HEK293 (cell line): ENCODE results near the gene MAP3K6.

ENCODE experiments used
- CTCF ChIA-PET: fragments of 350-600 bp; formaldehyde crosslinking; extraction: SDS; loops from one replicate; lab custom pipeline; 2021; ENCODE audit warnings: antibody characterized with exemption; lab: Yijun Ruan, JAX
- POLR2A ChIA-PET: fragments of 300-600 bp; formaldehyde crosslinking; extraction: SDS; loops from one replicate; lab custom pipeline; 2020; ENCODE audit warnings: antibody characterized with exemption, inconsistent platforms; lab: Yijun Ruan, JAX
- H3K27ac ChIP-seq: fragments of 200-500 bp; sonication (Bioruptor generic); 2 replicates; pipeline ENCODE4 v1.5.1; 2014; ENCODE audit warnings: low read depth, low read length, control low read depth, inconsistent platforms; ENCODE audit errors: extremely low read depth
- H3K36me3 ChIP-seq, 2 experiments: fragments of 200-500 bp in 1 of 2; sonication (Bioruptor generic) in 1 of 2; 1 replicate in 1 of 2; 2 replicates in 1 of 2; pipeline ENCODE4 v1.5.1; 2014 to 2017; ENCODE audit warnings: inconsistent platforms in 2 of 2, low read length in 2 of 2; ENCODE audit not compliant: control insufficient read depth in 2 of 2, insufficient read depth in 1 of 2
- H3K4me1 ChIP-seq: fragments of 200-500 bp; sonication (Bioruptor generic); 2 replicates; pipeline ENCODE4 v1.5.1; 2014; ENCODE audit warnings: mild to moderate bottlenecking, low read length, inconsistent platforms; ENCODE audit not compliant: control insufficient read depth, insufficient read depth
- H3K4me3 ChIP-seq: 2 replicates; pipeline ENCODE4 v1.5.1; 2011; ENCODE audit warnings: low read depth, mild to moderate bottlenecking, control low read depth, low read length, moderate library complexity
- H3K9me3 ChIP-seq: fragments of 200-500 bp; sonication (Bioruptor generic); 2 replicates; pipeline ENCODE4 v1.5.1; 2014; ENCODE audit warnings: low read depth, low read length, inconsistent platforms; ENCODE audit not compliant: control insufficient read depth, insufficient read depth
- HOXD13 ChIP-seq: sonication (generic); formaldehyde crosslinking; IDR thresholded peaks from 2 replicates; pipeline ENCODE4 v1.8.0; 2022; ENCODE audit warnings: missing genetic modification reagents, borderline replicate concordance
- KLF17 ChIP-seq: fragments of 450-650 bp; formaldehyde crosslinking; IDR thresholded peaks from 2 replicates; pipeline ENCODE4 v1.5.1; 2016; ENCODE audit warnings: missing biosample characterization, missing genetic modification characterization
- OSR2 ChIP-seq: fragments of 450-650 bp; formaldehyde crosslinking; IDR thresholded peaks from 2 replicates; pipeline ENCODE4 v1.5.1; 2016; ENCODE audit warnings: missing biosample characterization, missing genetic modification characterization
- SETDB1 ChIP-seq: IDR thresholded peaks from one replicate; pipeline ENCODE4 v1.6.1; 2017; ENCODE audit warnings: mild to moderate bottlenecking, low read length, moderate library complexity, mixed read lengths; ENCODE audit not compliant: insufficient read length
- SP2 ChIP-seq: fragments of 450-650 bp; formaldehyde crosslinking; IDR thresholded peaks from 2 replicates; pipeline ENCODE4 v1.5.1; 2016; ENCODE audit warnings: missing biosample characterization, missing genetic modification characterization
- SP7 ChIP-seq: fragments of 450-650 bp; formaldehyde crosslinking; IDR thresholded peaks from 2 replicates; pipeline ENCODE4 v1.5.1; 2016; ENCODE audit warnings: missing biosample characterization, missing genetic modification characterization
- ZBTB10 ChIP-seq: fragments of 450-650 bp; formaldehyde crosslinking; IDR thresholded peaks from 2 replicates; pipeline ENCODE4 v1.5.1; 2016; ENCODE audit warnings: missing biosample characterization, missing genetic modification characterization
- ZBTB17 ChIP-seq: fragments of 450-650 bp; formaldehyde crosslinking; IDR thresholded peaks from 2 replicates; pipeline ENCODE4 v1.5.1; 2016; ENCODE audit warnings: missing biosample characterization, missing genetic modification characterization
- ZBTB26 ChIP-seq: fragments of 450-650 bp; formaldehyde crosslinking; optimal IDR thresholded peaks from 2 replicates; pipeline ENCODE3; 2016; ENCODE audit warnings: missing biosample characterization, mild to moderate bottlenecking, missing genetic modification characterization
- ZFHX2 ChIP-seq: fragments of 450-650 bp; formaldehyde crosslinking; conservative IDR thresholded peaks from 2 replicates; pipeline ENCODE4 v1.5.1; 2016; ENCODE audit warnings: missing biosample characterization, missing genetic modification characterization
- ZFP41 ChIP-seq: fragments of 450-650 bp; formaldehyde crosslinking; IDR thresholded peaks from 2 replicates; pipeline ENCODE4 v1.5.1; 2016; ENCODE audit warnings: missing biosample characterization, missing genetic modification characterization, borderline replicate concordance
- ZNF138 ChIP-seq: fragments of 450-650 bp; formaldehyde crosslinking; IDR thresholded peaks from 2 replicates; pipeline ENCODE4 v1.5.1; 2016; ENCODE audit warnings: missing biosample characterization, missing genetic modification characterization, borderline replicate concordance
- ZNF202 ChIP-seq: fragments of 450-650 bp; formaldehyde crosslinking; IDR thresholded peaks from 2 replicates; pipeline ENCODE4 v1.5.1; 2016; ENCODE audit warnings: missing biosample characterization, missing genetic modification characterization, borderline replicate concordance
- ZNF488 ChIP-seq: fragments of 450-650 bp; formaldehyde crosslinking; IDR thresholded peaks from 2 replicates; pipeline ENCODE4 v1.5.1; 2016; ENCODE audit warnings: missing biosample characterization, missing genetic modification characterization
- ZNF514 ChIP-seq: fragments of 450-650 bp; formaldehyde crosslinking; IDR thresholded peaks from 2 replicates; pipeline ENCODE4 v1.5.1; 2016; ENCODE audit warnings: missing biosample characterization, missing genetic modification characterization
- ZNF561 ChIP-seq: fragments of 450-650 bp; IDR thresholded peaks from 2 replicates; pipeline ENCODE4 v1.5.1; 2018; ENCODE audit warnings: missing biosample characterization, missing genetic modification characterization, borderline replicate concordance
- ZNF76 ChIP-seq: fragments of 450-650 bp; formaldehyde crosslinking; IDR thresholded peaks from 2 replicates; pipeline ENCODE4; 2016; ENCODE audit warnings: low read depth, missing biosample characterization, missing genetic modification characterization, borderline replicate concordance
- ZSCAN5A ChIP-seq: fragments of 450-650 bp; formaldehyde crosslinking; IDR thresholded peaks from 2 replicates; pipeline ENCODE4 v1.5.1; 2016; ENCODE audit warnings: missing biosample characterization, missing genetic modification characterization

Gene MAP3K6

GRCh38 chr1:27350663-27351540 is 15.9 kb downstream of the MAP3K6 start (continued):
- TF ChIP-seq ZBTB10 (tag by site-specific recombination) (no peak), SP2 (tag by site-specific recombination) (peak; percentile 34)
- TF ChIP-seq, all 188 proteins: peak for 2

GRCh38 chr1:27349784-27350662 is 16.7 kb downstream of the MAP3K6 start:
- peaks cover 0 to 19% of the 10 kb centered on the region in 2 experiments; a peak in 1 of 3 replicates for H3K36me3 ChIP-seq
- ChIA-PET POLR2A (interaction anchor here (0.6 to 2.0 kb wide), 7 partner anchors 11 to 195 kb away, joined by 3 to 17 read pairs (median 5); partner anchors contain the start of genes MAP3K6, SLC9A1 and TMEM222), CTCF (interaction anchor here (0.7 to 3.2 kb wide), 5 partner anchors 15 to 46 kb away, joined by 3 to 17 read pairs (median 4); no protein-coding TSS in a partner anchor)
- H3K4me1 ChIP-seq, result peaks cover 4% of the 10 kb centered on the region
- no peak overlapping the region; the same call in 1 of the 2 replicates for H3K4me3 ChIP-seq
- H3K27ac ChIP-seq, result no peak overlapping the region
- H3K9me3 ChIP-seq, result no peaks in the 10 kb centered on the region
- no peak for TF ChIP-seq ZNF202
- TF ChIP-seq ZSCAN5A (tag by site-specific recombination), result no peak
- TF ChIP-seq KLF17, result 0 out of 2 replicates have a peak, but pooled peaks have one; percentile 4
- peak; percentile 42; the same call in 1 of the 2 replicates for TF ChIP-seq SP2 (tag by site-specific recombination)
- TF ChIP-seq ZBTB26, result peak; percentile 68
- TF ChIP-seq ZFHX2 (tag by site-specific recombination), result peak; percentile 47

- peaks cover 4% of the 10 kb centered on the region for H3K4me1 ChIP-seq
- no peak overlapping the region for H3K27ac ChIP-seq
- no peaks in the 10 kb centered on the region for H3K9me3 ChIP-seq
- ChIA-PET POLR2A (interaction anchor here (0.6 to 2.0 kb wide), 9 partner anchors 10 to 449 kb away, joined by 3 to 17 read pairs (median 5); partner anchors contain the start of genes GPATCH3, MAP3K6, SLC9A1 and TMEM222), CTCF (interaction anchor here (0.7 to 3.2 kb wide), 6 partner anchors 16 to 46 kb away, joined by 3 to 17 read pairs (median 6); partner anchors contain the start of gene MAP3K6)
- peak overlapping the region; percentile 13 for H3K4me3 ChIP-seq
- peaks cover 0 to 18% of the 10 kb centered on the region in 2 experiments; a peak in 1 of 3 replicates for H3K36me3 ChIP-seq
- TF ChIP-seq ZFHX2 (tag by site-specific recombination) (peak; percentile 53), HOXD13 (CRISPR knock-in tag) (no peak), ZFP41 (tag by site-specific recombination) (no peak), ZBTB17 (tag by site-specific recombination) (no peak), SP7 (tag by site-specific recombination) (0 out of 2 replicates have a peak, but pooled peaks have one; percentile 34), ZNF488 (tag by site-specific recombination) (no peak), ZNF76 (no peak), SETDB1 (no peak), OSR2 (peak; percentile 31; the same call in 1 of the 2 replicates), ZNF514 (no peak), ZNF138 (tag by site-specific recombination) (no peak), ZNF561 (tag by site-specific recombination) (peak; percentile 57; the same call in 1 of the 2 replicates)
These were observed 17.6 kb downstream of the MAP3K6 start for GRCh38 chr1:27348861-27349783.
